K562 (cell line): ENCODE measurements around the gene PRICKLE4. TPM values are rescaled to one million over a fixed set of nuclear protein-coding genes. Genes with fewer than 3 reads are reported as not detected.

ENCODE experiments used
- ARID1B ChIP-seq: fragments of 450-650 bp; IDR thresholded peaks from 2 replicates; pipeline ENCODE4 v1.6.1; 2016; ENCODE audit warnings: antibody characterized with exemption, mild to moderate bottlenecking, inconsistent platforms
- BRD9 ChIP-seq: fragments of 450-650 bp; IDR thresholded peaks from 2 replicates; pipeline ENCODE4 v1.6.1; 2018; ENCODE audit warnings: low read depth; ENCODE audit not compliant: partially characterized antibody
- CBX3 ChIP-seq, 2 experiments: IDR thresholded peaks; 1 replicate in 1 of 2; 2 replicates in 1 of 2; pipeline ENCODE4 v1.6.1; 2012; ENCODE audit warnings: inconsistent platforms in 2 of 2, low read length in 2 of 2, borderline replicate concordance in 1 of 2, control low read depth in 1 of 2
- ESRRA ChIP-seq: fragments of 450-650 bp; IDR thresholded peaks from 2 replicates; pipeline ENCODE4 v1.6.1; 2014; ENCODE audit warnings: low read depth, mild to moderate bottlenecking, moderate library complexity, borderline replicate concordance
- HINFP ChIP-seq: fragments of 450-650 bp; conservative IDR thresholded peaks from 2 replicates; pipeline ENCODE4 v1.6.1; 2016; ENCODE audit warnings: missing genetic modification characterization, low read depth, mild to moderate bottlenecking, control low read depth, missing compliant biosample characterization
- KDM1A ChIP-seq, 2 experiments: fragments of 450-650 bp; IDR thresholded peaks; 2 replicates each; pipeline ENCODE4 v1.6.1; 2016; ENCODE audit warnings: mild to moderate bottlenecking in 2 of 2
- NEUROD1 ChIP-seq: fragments of 150-350 bp; IDR thresholded peaks from 2 replicates; pipeline ENCODE4 v1.6.1; 2014; ENCODE audit warnings: borderline replicate concordance, low read length, low read depth; ENCODE audit not compliant: partially characterized antibody
- POLR2AphosphoS2 ChIP-seq: IDR thresholded peaks from 2 replicates; pipeline ENCODE4 v1.6.1; 2012; ENCODE audit warnings: low read length, improper control_type of control experiment
- SMARCA5 ChIP-seq: fragments of 450-650 bp; IDR thresholded peaks from 2 replicates; pipeline ENCODE4 v1.6.1; 2016
- SRSF3 ChIP-seq: fragments of 200-400 bp; formaldehyde crosslinking; IDR thresholded peaks from 2 replicates; pipeline ENCODE4 v1.6.1; 2016; ENCODE audit warnings: mild to moderate bottlenecking, low read length, moderate library complexity; ENCODE audit not compliant: insufficient read depth
- U2AF1 ChIP-seq: fragments of 200-400 bp; formaldehyde crosslinking; optimal IDR thresholded peaks from 2 replicates; pipeline ENCODE3; 2017; ENCODE audit warnings: mild to moderate bottlenecking, low read depth, low read length, moderate library complexity
- ZNF134 ChIP-seq: fragments of 250-450 bp; sonication (Bioruptor Pico); conservative IDR thresholded peaks from 2 replicates; pipeline ENCODE4 v1.4.0; 2020
- ZNF24 ChIP-seq: fragments of 450-650 bp; IDR thresholded peaks from 2 replicates; pipeline ENCODE4 v1.6.1; 2016
- ZNF668 ChIP-seq: fragments of 250-450 bp; sonication (Bioruptor Pico); IDR thresholded peaks from 2 replicates; pipeline ENCODE4 v1.8.0; 2022; ENCODE audit warnings: mild to moderate bottlenecking, inconsistent platforms
- ZNF717 ChIP-seq: fragments of 250-450 bp; sonication (Bioruptor Pico); IDR thresholded peaks from 2 replicates; pipeline ENCODE4 v1.5.0; 2021
- polyA plus RNA-seq, 8 experiments: library from polyadenylated mRNA; depleted of rRNA in 4 of 8; stranded (reverse) in 5 of 8; unstranded in 3 of 8; fragments of >200 nt; fragmentation: Nextera tagmentation in 2 of 8; fragmentation: Illumina TruSeq in 1 of 8; extraction: Ambion mirVana in 2 of 8; extraction: Trizol in 1 of 8; gene quantifications; 2 replicates each; pipeline versions ENCODE4 v1.2.1 to v1.2.3, GENCODE V29; 2011 to 2014; ENCODE audit warnings: inconsistent platforms in 1 of 8, missing spikeins in 1 of 8
- total RNA-seq, 7 experiments: library from RNA; depleted of rRNA in 6 of 7; stranded (reverse); fragments of >200 nt in 6 of 7; fragmentation: Illumina TruSeq in 2 of 7; extraction: Trizol in 2 of 7; gene quantifications; 2 replicates each; pipeline versions ENCODE4 v1.2.1 to v1.2.3, GENCODE V29; 2011 to 2021; ENCODE audit warnings: low replicate concordance in 1 of 7
- TF ChIP-seq, protein P1 (sequence below): fragments of 250-450 bp; sonication (Bioruptor Pico); IDR thresholded peaks from 2 replicates; pipeline ENCODE4 v1.4.0; 2020; ENCODE audit warnings: mild to moderate bottlenecking, moderate library complexity
- TF ChIP-seq, protein P2 (sequence below): sonication (generic); formaldehyde crosslinking; IDR thresholded peaks from 2 replicates; pipeline ENCODE4 v1.8.0; 2022; ENCODE audit warnings: missing genetic modification reagents, mild to moderate bottlenecking, borderline replicate concordance
- TF ChIP-seq, protein P3 (sequence below), 2 experiments: fragments of 450-650 bp in 1 of 2; sonication (generic) in 1 of 2; formaldehyde crosslinking; conservative IDR thresholded peaks; 2 replicates each; pipeline versions ENCODE4 v1.4.0 to v1.8.1; 2020 to 2022; ENCODE audit warnings: mild to moderate bottlenecking in 1 of 2, missing genetic modification reagents in 1 of 2

The PRICKLE4 gene
- total and polyA plus RNA-seq, 9 of the 15 experiments (the other 6 are each of a cell fraction or from before 2014, with no cell fraction given): 0.20 to 0.32 (median 0.27) TPM; not detected in 6

- TF ChIP-seq ARID1B (no peak), HINFP (tag) (no peak), ESRRA (no peak), ZNF668 (CRISPR knock-in tag) (no peak), ZNF134 (CRISPR knock-in tag) (no peak), KDM1A (IDR thresholded peaks at IDR 0.05) (peak; percentile 44 to 52; a peak in 2 of 4 replicates), U2AF1 (no peak), SRSF3 (no peak), CBX3 (IDR thresholded peaks at IDR 0.05; ENCODE audit: borderline replicate concordance in 1 of 2, low read length in 2 of 2) (no peak), ZNF24 (no peak), ZNF717 (no peak), SMARCA5 (peak; percentile 50; the same call in 1 of the 2 replicates), NEUROD1 (no peak), BRD9 (no peak), POLR2AphosphoS2 (no peak)
- TF ChIP-seq, protein P1, sequence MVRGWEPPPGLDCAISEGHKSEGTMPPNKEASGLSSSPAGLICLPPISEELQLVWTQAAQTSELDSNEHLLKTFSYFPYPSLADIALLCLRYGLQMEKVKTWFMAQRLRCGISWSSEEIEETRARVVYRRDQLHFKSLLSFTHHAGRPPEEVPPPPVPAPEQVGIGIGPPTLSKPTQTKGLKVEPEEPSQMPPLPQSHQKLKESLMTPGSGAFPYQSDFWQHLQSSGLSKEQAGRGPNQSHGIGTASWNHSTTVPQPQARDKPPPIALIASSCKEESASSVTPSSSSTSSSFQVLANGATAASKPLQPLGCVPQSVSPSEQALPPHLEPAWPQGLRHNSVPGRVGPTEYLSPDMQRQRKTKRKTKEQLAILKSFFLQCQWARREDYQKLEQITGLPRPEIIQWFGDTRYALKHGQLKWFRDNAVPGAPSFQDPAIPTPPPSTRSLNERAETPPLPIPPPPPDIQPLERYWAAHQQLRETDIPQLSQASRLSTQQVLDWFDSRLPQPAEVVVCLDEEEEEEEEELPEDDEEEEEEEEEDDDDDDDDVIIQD (CRISPR knock-in tag): no peak
- TF ChIP-seq, protein P2, sequence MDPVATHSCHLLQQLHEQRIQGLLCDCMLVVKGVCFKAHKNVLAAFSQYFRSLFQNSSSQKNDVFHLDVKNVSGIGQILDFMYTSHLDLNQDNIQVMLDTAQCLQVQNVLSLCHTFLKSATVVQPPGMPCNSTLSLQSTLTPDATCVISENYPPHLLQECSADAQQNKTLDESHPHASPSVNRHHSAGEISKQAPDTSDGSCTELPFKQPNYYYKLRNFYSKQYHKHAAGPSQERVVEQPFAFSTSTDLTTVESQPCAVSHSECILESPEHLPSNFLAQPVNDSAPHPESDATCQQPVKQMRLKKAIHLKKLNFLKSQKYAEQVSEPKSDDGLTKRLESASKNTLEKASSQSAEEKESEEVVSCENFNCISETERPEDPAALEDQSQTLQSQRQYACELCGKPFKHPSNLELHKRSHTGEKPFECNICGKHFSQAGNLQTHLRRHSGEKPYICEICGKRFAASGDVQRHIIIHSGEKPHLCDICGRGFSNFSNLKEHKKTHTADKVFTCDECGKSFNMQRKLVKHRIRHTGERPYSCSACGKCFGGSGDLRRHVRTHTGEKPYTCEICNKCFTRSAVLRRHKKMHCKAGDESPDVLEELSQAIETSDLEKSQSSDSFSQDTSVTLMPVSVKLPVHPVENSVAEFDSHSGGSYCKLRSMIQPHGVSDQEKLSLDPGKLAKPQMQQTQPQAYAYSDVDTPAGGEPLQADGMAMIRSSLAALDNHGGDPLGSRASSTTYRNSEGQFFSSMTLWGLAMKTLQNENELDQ (CRISPR knock-in tag): no peak
- TF ChIP-seq, protein P3, sequence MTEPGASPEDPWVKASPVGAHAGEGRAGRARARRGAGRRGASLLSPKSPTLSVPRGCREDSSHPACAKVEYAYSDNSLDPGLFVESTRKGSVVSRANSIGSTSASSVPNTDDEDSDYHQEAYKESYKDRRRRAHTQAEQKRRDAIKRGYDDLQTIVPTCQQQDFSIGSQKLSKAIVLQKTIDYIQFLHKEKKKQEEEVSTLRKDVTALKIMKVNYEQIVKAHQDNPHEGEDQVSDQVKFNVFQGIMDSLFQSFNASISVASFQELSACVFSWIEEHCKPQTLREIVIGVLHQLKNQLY (CRISPR knock-in tag; conservative IDR thresholded peaks at IDR 0.05): no peak
Observed at GRCh38 chr6:41763470-41763869, 17.1 kb upstream of the PRICKLE4 start (continued).
